A549 (cell line): ENCODE measurements around the gene SART1. TPM values are rescaled to one million over a fixed set of nuclear protein-coding genes. Genes with fewer than 3 reads are reported as not detected.
A peak's percentile ranks its signal among the peaks of the same experiment; 100 is the strongest.

Experiments used
- ATAC-seq, 2 experiments: fragments of 200-7000 bp in 1 of 2; fragments of >200 bp in 1 of 2; cut with Nextera tagmentation in 1 of 2; cut with Tn5 transposase in 1 of 2; 3 replicates each; pipeline versions ENCODE4 v1.8.0 to v1.9.1; 2018 to 2020; ENCODE audit warnings: mild to moderate bottlenecking in 1 of 2, moderate library complexity in 1 of 2
- CTCF ChIA-PET: fragments of 300-600 bp; sonication (Branson Sonifier 250); formaldehyde crosslinking; extraction: SDS; loops from one replicate; lab custom pipeline; 2021; ENCODE audit warnings: antibody characterized with exemption, inconsistent platforms; lab: Yijun Ruan, JAX
- POLR2A ChIA-PET: fragments of 350-600 bp; formaldehyde crosslinking; extraction: SDS; loops from one replicate; lab custom pipeline; 2021; ENCODE audit warnings: antibody characterized with exemption, inconsistent platforms; lab: Yijun Ruan, JAX
- DNase-seq, 2 experiments: peaks; one replicate each; pipeline versions ENCODE4 v3.0.0 to v3.0.0-alpha.2; 2011 to 2016; ENCODE audit warnings: low read depth in 1 of 2, low spot score in 1 of 2
- FAIRE-seq: peaks from 2 replicates; lab custom pipeline; 2011; peaks lifted over from hg19 to GRCh38; lab: Jason Lieb, UNC
- H3K27ac ChIP-seq, 2 experiments: fragments of >200 bp; sonication (Bioruptor Twin); formaldehyde crosslinking; 3 replicates each; pipeline ENCODE4 v1.5.1; 2016 to 2017
- H3K4me1 ChIP-seq: fragments of >200 bp; sonication (Bioruptor Twin); formaldehyde crosslinking; 3 replicates; pipeline ENCODE4 v1.6.1; 2016
- H3K4me2 ChIP-seq: fragments of >200 bp; sonication (Bioruptor Twin); formaldehyde crosslinking; 3 replicates; pipeline ENCODE4 v1.6.1; 2016
- H3K4me3 ChIP-seq: fragments of >200 bp; sonication (Bioruptor Twin); formaldehyde crosslinking; 3 replicates; pipeline ENCODE4 v1.5.1; 2016
- H3K9me3 ChIP-seq: fragments of >200 bp; sonication (Bioruptor Twin); formaldehyde crosslinking; 3 replicates; pipeline ENCODE4 v1.6.1; 2016
- CBX2 ChIP-seq: fragments of 200-600 bp; sonication (generic); IDR thresholded peaks from 2 replicates; pipeline ENCODE4 v1.6.1; 2016; ENCODE audit warnings: low read depth, mild to moderate bottlenecking, borderline replicate concordance
- CBX8 ChIP-seq: fragments of 200-600 bp; sonication (generic); IDR thresholded peaks from 2 replicates; pipeline ENCODE4 v1.6.1; 2016
- CHD2 ChIP-seq: fragments of 150-350 bp; IDR thresholded peaks from 2 replicates; pipeline ENCODE4 v1.6.1; 2014; ENCODE audit warnings: low read length; ENCODE audit not compliant: partially characterized antibody
- CHD4 ChIP-seq: fragments of 200-600 bp; sonication (generic); IDR thresholded peaks from 2 replicates; pipeline ENCODE4 v1.6.1; 2016; ENCODE audit warnings: antibody characterized with exemption, mild to moderate bottlenecking, borderline replicate concordance
- EHMT2 ChIP-seq: fragments of 200-600 bp; sonication (generic); IDR thresholded peaks from 2 replicates; pipeline ENCODE4 v1.6.1; 2016; ENCODE audit warnings: antibody characterized with exemption, low read depth, mild to moderate bottlenecking, moderate library complexity
- EP300 ChIP-seq, 2 experiments: fragments of >200 bp; sonication (Bioruptor Twin); formaldehyde crosslinking; IDR thresholded peaks; 2 replicates in 1 of 2; 3 replicates in 1 of 2; pipeline ENCODE4 v1.6.1; 2016 to 2017
- FOSB ChIP-seq: fragments of 250-450 bp; sonication (Bioruptor Pico); IDR thresholded peaks from 2 replicates; pipeline ENCODE4 v1.5.0; 2020; ENCODE audit warnings: mild to moderate bottlenecking, moderate library complexity
- FOXS1 ChIP-seq: fragments of 250-450 bp; sonication (Bioruptor Pico); IDR thresholded peaks from 2 replicates; pipeline ENCODE4 v1.5.0; 2020; ENCODE audit warnings: mild to moderate bottlenecking, moderate library complexity
- HDAC2 ChIP-seq: fragments of 200-600 bp; sonication (generic); IDR thresholded peaks from 2 replicates; pipeline ENCODE4 v1.6.1; 2016
- HOXB5 ChIP-seq: fragments of 250-450 bp; sonication (Bioruptor Pico); IDR thresholded peaks from 2 replicates; pipeline ENCODE4 v1.5.0; 2020; ENCODE audit warnings: mild to moderate bottlenecking, moderate library complexity
- MAFK ChIP-seq: fragments of 450-650 bp; IDR thresholded peaks from 2 replicates; pipeline ENCODE4 v1.6.1; 2014; ENCODE audit not compliant: partially characterized antibody
- PHF8 ChIP-seq: fragments of 200-600 bp; sonication (generic); IDR thresholded peaks from 2 replicates; pipeline ENCODE4 v1.6.1; 2016; ENCODE audit warnings: low read depth, mild to moderate bottlenecking, antibody characterized with exemption, moderate library complexity, borderline replicate concordance
- RAD21 ChIP-seq, 2 experiments: fragments of >200 bp in 1 of 2; sonication (Bioruptor Twin) in 1 of 2; formaldehyde crosslinking in 1 of 2; IDR thresholded peaks in 1 of 2; conservative IDR thresholded peaks in 1 of 2; 2 replicates in 1 of 2; 3 replicates in 1 of 2; pipeline ENCODE4 v1.6.1; 2012 to 2018; ENCODE audit warnings: inconsistent platforms in 1 of 2
- RCOR1 ChIP-seq: fragments of 150-350 bp; IDR thresholded peaks from 2 replicates; pipeline ENCODE4 v1.6.1; 2014; ENCODE audit warnings: antibody characterized with exemption, low read length, low read depth
- RFX5 ChIP-seq: fragments of 450-650 bp; IDR thresholded peaks from 2 replicates; pipeline ENCODE4 v1.7.1; 2014; ENCODE audit warnings: antibody characterized with exemption, mild to moderate bottlenecking, moderate library complexity
- SMC3 ChIP-seq: fragments of >200 bp; sonication (Bioruptor Twin); formaldehyde crosslinking; IDR thresholded peaks from 3 replicates; pipeline ENCODE4 v1.6.1; 2018; ENCODE audit warnings: inconsistent platforms
- TFCP2L1 ChIP-seq: fragments of 250-450 bp; sonication (Bioruptor Pico); IDR thresholded peaks from 2 replicates; pipeline ENCODE4 v1.5.0; 2021; ENCODE audit warnings: mild to moderate bottlenecking
- TP53 ChIP-seq: fragments of 250-450 bp; sonication (Bioruptor Pico); IDR thresholded peaks from 2 replicates; pipeline ENCODE4 v1.5.0; 2021; ENCODE audit warnings: mild to moderate bottlenecking, moderate library complexity
- whole genome bisulfite sequencing: methylation state at CpG from one replicate; pipeline ENCODE4 v1.1.6; 2017; ENCODE audit errors: missing lambda C conversion rate; 5-methylcytosine and 5-hydroxymethylcytosine counted together
- polyA plus RNA-seq, 4 experiments: library from polyadenylated mRNA; depleted of rRNA in 3 of 4; stranded (reverse); fragments of >200 nt; fragmentation: RNase III in 1 of 4; extraction: RNeasy Plus Mini Kit Qiagen cat#74134 plus additional on column Dnase treatment in 1 of 4; gene quantifications; 2 replicates in 3 of 4; 3 replicates in 1 of 4; pipeline ENCODE4 v1.2.3, GENCODE V29; 2011 to 2017
- TF ChIP-seq, protein P1 (sequence below): IDR thresholded peaks from 2 replicates; pipeline ENCODE4 v1.6.1; 2012; ENCODE audit warnings: low read depth, borderline replicate concordance
- TF ChIP-seq, protein P2 (sequence below): fragments of 450-650 bp; IDR thresholded peaks from 2 replicates; pipeline ENCODE4 v1.6.1; 2014; ENCODE audit warnings: antibody characterized with exemption
- TF ChIP-seq, protein P3 (sequence below): fragments of >200 bp; sonication (Bioruptor Twin); formaldehyde crosslinking; IDR thresholded peaks from 3 replicates; pipeline ENCODE4 v1.6.1; 2016
- TF ChIP-seq, protein P4 (sequence below): fragments of >200 bp; sonication (Bioruptor Twin); formaldehyde crosslinking; IDR thresholded peaks from 3 replicates; pipeline ENCODE4 v1.5.1; 2016
- TF ChIP-seq, protein P5 (sequence below): fragments of 250-450 bp; sonication (Bioruptor Pico); IDR thresholded peaks from 2 replicates; pipeline ENCODE4 v1.5.0; 2021; ENCODE audit warnings: mild to moderate bottlenecking, moderate library complexity, borderline replicate concordance
- TF ChIP-seq, protein P6 (sequence below): fragments of 150-350 bp; IDR thresholded peaks from 2 replicates; pipeline ENCODE4 v1.6.1; 2014; ENCODE audit warnings: low read depth, mild to moderate bottlenecking, low read length

Gene SART1
- polyA plus RNA-seq, 2 of the 4 experiments (the other 2 are of a cell fraction), result 22.0 to 53.8 TPM

DNA sequence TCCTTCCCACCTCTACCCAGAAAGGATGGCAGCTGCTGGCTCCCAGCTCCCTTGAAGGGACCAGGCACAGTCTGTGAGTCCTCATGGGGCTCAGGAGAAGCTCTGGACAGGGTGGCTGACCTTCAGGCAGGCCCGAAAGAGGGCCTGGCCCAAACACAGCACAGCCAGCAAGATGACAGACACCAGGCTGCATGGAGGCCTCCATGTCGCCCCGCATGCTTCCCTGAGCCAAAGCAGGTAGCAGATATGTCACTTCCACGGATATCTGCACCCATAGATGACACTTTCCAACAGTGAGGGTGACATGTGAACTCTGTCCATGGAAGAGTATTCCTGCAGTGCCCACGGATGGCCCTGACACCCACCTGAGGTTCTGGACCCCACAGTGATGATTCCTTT, 22.1 kb downstream of the SART1 start:
- CTCF ChIA-PET, result interaction anchor here (1.2 to 11.8 kb wide), 4 partner anchors 39 to 203 kb away, joined by 3 to 163 read pairs (median 8); partner anchors contain the start of genes AP5B1, CCDC85B, FIBP and MUS81
- Histone ChIP-seq H3K27ac (no peak overlapping the region), H3K9me3 (no peaks in the 10 kb centered on the region), H3K4me1 (no peaks in the 10 kb centered on the region), H3K4me2 (no peak overlapping the region), H3K4me3 (no peak overlapping the region)
- ATAC-seq, result peak; percentile 6 to 12; a peak in 2 of 6 replicates
- TF ChIP-seq, protein P1, sequence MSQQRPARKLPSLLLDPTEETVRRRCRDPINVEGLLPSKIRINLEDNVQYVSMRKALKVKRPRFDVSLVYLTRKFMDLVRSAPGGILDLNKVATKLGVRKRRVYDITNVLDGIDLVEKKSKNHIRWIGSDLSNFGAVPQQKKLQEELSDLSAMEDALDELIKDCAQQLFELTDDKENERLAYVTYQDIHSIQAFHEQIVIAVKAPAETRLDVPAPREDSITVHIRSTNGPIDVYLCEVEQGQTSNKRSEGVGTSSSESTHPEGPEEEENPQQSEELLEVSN, result no peak
- FAIRE-seq, result no peak
- DNase-seq, result no peak
- POLR2A ChIA-PET, result no interaction called here
- WGBS, result 64% methylated on average over 4 of the region's 5 CpGs

DNA sequence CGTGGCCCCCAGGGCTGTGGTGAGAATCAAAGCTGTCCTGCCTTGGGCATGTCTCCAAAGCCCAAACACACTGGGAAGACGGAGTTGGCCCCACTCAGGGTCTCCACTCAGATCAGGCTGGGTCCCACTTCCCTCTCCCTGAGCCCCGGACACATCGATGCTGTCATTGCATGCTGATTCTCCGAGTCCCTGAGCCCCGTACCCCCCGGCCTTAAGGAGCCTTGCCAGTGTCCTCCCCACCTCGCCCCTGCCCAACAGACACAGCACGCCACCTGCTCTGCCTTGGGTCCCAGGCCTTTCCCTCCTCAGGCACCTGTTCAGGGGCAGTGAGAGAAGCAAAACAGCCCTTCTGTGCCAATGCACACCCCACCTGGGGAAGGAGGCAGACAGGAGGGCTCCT, 25.8 kb downstream of the SART1 start:
- Histone ChIP-seq H3K4me2 (no peak overlapping the region), H3K4me3 (no peak overlapping the region), H3K27ac (no peak overlapping the region), H3K9me3 (no peaks in the 10 kb centered on the region), H3K4me1 (no peaks in the 10 kb centered on the region)
- ChIA-PET POLR2A (no interaction called here), CTCF (interaction anchor here (1.1 to 11.8 kb wide), 8 partner anchors 9 to 282 kb away, joined by 3 to 171 read pairs (median 6); partner anchors contain the start of genes CCDC85B, EFEMP2, FIBP and MUS81)
- TF ChIP-seq, protein P2, sequence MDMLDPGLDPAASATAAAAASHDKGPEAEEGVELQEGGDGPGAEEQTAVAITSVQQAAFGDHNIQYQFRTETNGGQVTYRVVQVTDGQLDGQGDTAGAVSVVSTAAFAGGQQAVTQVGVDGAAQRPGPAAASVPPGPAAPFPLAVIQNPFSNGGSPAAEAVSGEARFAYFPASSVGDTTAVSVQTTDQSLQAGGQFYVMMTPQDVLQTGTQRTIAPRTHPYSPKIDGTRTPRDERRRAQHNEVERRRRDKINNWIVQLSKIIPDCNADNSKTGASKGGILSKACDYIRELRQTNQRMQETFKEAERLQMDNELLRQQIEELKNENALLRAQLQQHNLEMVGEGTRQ, result no peak
- TF ChIP-seq FOXS1 (CRISPR knock-in tag), result no peak
- TF ChIP-seq EP300 (IDR thresholded peaks at IDR 0.05), result no peak
- no peak for TF ChIP-seq TFCP2L1 (CRISPR knock-in tag)
- TF ChIP-seq PHF8, result no peak
- TF ChIP-seq EHMT2, result no peak
- TF ChIP-seq TP53, result no peak
- no peak for TF ChIP-seq CHD2
- no peak for TF ChIP-seq RCOR1
- no peak for TF ChIP-seq CBX2
- TF ChIP-seq, protein P3, sequence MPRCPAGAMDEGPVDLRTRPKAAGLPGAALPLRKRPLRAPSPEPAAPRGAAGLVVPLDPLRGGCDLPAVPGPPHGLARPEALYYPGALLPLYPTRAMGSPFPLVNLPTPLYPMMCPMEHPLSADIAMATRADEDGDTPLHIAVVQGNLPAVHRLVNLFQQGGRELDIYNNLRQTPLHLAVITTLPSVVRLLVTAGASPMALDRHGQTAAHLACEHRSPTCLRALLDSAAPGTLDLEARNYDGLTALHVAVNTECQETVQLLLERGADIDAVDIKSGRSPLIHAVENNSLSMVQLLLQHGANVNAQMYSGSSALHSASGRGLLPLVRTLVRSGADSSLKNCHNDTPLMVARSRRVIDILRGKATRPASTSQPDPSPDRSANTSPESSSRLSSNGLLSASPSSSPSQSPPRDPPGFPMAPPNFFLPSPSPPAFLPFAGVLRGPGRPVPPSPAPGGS, result no peak
- TF ChIP-seq CBX8, result no peak
- TF ChIP-seq HOXB5 (CRISPR knock-in tag), result no peak
- no peak for TF ChIP-seq MAFK
- DNase-seq (no peak), ATAC-seq (no peak), FAIRE-seq (no peak)
- WGBS, result 85% methylated on average over 9 of the region's 9 CpGs

DNA sequence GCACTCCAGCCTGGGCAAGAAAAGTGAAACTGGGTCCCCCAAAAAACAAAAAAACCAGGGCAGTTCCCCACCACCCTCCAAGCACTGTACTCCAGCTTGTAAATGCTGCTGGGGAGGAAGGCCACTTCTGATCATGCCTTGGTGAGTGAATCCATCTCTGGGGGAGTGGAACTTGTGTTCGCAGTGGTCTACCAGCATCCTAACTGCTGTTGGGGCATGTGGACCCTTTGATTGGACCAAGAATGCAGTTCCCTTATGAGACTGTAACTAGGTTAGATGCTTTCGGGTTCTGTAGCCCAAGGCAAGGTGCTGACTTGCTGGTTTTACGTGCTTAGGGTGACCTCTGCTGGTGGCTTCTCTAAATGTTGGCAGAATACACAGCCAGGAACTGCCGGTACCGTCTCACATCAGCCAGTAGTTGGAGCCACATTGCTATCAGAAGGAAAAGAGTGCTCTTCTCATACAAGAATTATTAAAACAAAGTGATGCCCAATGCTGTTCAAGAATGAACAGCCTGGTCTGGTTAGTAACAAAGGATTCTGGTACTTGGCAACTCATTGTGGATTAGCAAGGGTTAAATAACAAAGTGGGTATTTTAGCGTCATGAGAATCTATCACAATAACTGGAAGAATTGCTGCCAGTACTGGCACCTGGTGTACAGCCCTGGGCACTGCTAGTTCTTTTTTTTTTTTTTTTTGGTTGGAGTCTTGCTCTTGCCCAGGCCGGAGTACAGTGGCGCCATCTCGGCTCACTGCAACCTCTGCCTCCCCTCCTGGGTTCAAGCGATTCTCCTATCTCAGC, 27.5 kb downstream of the SART1 start:
- no peak overlapping the region; the same call in 2 of the 3 replicates for H3K4me2 ChIP-seq
- H3K27ac ChIP-seq, result no peak overlapping the region
- no peaks in the 10 kb centered on the region for H3K9me3 ChIP-seq
- 19% methylated on average over 9 of the region's 10 CpGs for WGBS
- DNase-seq, result peak; percentile 89 to 96
- ATAC-seq, result peak; percentile 96 to 98
- FAIRE-seq, result peak; percentile 98
- no peaks in the 10 kb centered on the region for H3K4me1 ChIP-seq
- no peak overlapping the region for H3K4me3 ChIP-seq
- CTCF ChIA-PET, result interaction anchor here (0.6 to 5.7 kb wide), 64 partner anchors 9 to 350 kb away, joined by 3 to 171 read pairs (median 4); partner anchors contain the start of genes AP5B1, CCDC85B, CTSW and EFEMP2
- POLR2A ChIA-PET, result interaction anchor here (0.6 to 1.0 kb wide), 2 partner anchors 101 to 130 kb away, joined by 3 to 4 read pairs; partner anchors contain the start of gene FIBP
- TF ChIP-seq CHD2 (no peak), RFX5 (peak; percentile 64; the same call in 1 of the 2 replicates), FOSB (CRISPR knock-in tag) (no peak), CHD4 (no peak), RAD21 (conservative IDR thresholded peaks at IDR 0.05 in 1 of 2, IDR thresholded peaks at IDR 0.05 in 1 of 2) (peak; percentile 95 to 98), SMC3 (peak; percentile 85), EHMT2 (no peak), HDAC2 (no peak)
- TF ChIP-seq, protein P4, sequence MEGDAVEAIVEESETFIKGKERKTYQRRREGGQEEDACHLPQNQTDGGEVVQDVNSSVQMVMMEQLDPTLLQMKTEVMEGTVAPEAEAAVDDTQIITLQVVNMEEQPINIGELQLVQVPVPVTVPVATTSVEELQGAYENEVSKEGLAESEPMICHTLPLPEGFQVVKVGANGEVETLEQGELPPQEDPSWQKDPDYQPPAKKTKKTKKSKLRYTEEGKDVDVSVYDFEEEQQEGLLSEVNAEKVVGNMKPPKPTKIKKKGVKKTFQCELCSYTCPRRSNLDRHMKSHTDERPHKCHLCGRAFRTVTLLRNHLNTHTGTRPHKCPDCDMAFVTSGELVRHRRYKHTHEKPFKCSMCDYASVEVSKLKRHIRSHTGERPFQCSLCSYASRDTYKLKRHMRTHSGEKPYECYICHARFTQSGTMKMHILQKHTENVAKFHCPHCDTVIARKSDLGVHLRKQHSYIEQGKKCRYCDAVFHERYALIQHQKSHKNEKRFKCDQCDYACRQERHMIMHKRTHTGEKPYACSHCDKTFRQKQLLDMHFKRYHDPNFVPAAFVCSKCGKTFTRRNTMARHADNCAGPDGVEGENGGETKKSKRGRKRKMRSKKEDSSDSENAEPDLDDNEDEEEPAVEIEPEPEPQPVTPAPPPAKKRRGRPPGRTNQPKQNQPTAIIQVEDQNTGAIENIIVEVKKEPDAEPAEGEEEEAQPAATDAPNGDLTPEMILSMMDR, result peak; percentile 99
- TF ChIP-seq, protein P5, sequence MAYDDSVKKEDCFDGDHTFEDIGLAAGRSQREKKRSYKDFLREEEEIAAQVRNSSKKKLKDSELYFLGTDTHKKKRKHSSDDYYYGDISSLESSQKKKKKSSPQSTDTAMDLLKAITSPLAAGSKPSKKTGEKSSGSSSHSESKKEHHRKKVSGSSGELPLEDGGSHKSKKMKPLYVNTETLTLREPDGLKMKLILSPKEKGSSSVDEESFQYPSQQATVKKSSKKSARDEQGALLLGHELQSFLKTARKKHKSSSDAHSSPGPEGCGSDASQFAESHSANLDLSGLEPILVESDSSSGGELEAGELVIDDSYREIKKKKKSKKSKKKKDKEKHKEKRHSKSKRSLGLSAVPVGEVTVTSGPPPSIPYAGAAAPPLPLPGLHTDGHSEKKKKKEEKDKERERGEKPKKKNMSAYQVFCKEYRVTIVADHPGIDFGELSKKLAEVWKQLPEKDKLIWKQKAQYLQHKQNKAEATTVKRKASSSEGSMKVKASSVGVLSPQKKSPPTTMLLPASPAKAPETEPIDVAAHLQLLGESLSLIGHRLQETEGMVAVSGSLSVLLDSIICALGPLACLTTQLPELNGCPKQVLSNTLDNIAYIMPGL, result no peak
- TF ChIP-seq, protein P6, sequence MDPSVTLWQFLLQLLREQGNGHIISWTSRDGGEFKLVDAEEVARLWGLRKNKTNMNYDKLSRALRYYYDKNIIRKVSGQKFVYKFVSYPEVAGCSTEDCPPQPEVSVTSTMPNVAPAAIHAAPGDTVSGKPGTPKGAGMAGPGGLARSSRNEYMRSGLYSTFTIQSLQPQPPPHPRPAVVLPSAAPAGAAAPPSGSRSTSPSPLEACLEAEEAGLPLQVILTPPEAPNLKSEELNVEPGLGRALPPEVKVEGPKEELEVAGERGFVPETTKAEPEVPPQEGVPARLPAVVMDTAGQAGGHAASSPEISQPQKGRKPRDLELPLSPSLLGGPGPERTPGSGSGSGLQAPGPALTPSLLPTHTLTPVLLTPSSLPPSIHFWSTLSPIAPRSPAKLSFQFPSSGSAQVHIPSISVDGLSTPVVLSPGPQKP, result no peak
